Nephron (organoid): Measurements from ENCODE around the gene MCCD1.

Experiments used
- H3K27ac Mint-ChIP-seq, 3 experiments: 2 replicates each; pipeline ENCODE4 v1.8.0; 2020; ENCODE audit warnings: mixed read lengths in 3 of 3, mild to moderate bottlenecking in 2 of 3, moderate library complexity in 1 of 3
- H3K27me3 Mint-ChIP-seq: 2 replicates; pipeline ENCODE4 v1.8.0; 2021; ENCODE audit warnings: low read depth, mild to moderate bottlenecking, moderate library complexity, mixed read lengths
- H3K36me3 Mint-ChIP-seq: 2 replicates; pipeline ENCODE4 v1.8.0; 2020; ENCODE audit warnings: low read depth, mixed read lengths
- H3K4me1 Mint-ChIP-seq: 2 replicates; pipeline ENCODE4 v1.8.0; 2020; ENCODE audit warnings: mixed read lengths
- H3K4me3 Mint-ChIP-seq, 3 experiments: 2 replicates each; pipeline ENCODE4 v1.8.0; 2020; ENCODE audit warnings: mild to moderate bottlenecking in 3 of 3, mixed read lengths in 3 of 3, moderate library complexity in 2 of 3
- H3K9me3 Mint-ChIP-seq: 2 replicates; pipeline ENCODE4 v1.8.0; 2020; ENCODE audit warnings: mixed read lengths
- TF ChIP-seq, protein P1 (sequence below), 3 experiments: fragments of 200-600 bp; sonication (generic); IDR thresholded peaks; one replicate each; pipeline ENCODE4 v1.5.0; 2021; ENCODE audit warnings: antibody characterized with exemption in 3 of 3; ENCODE audit not compliant: unreplicated experiment in 3 of 3

MCCD1 gene

DNA sequence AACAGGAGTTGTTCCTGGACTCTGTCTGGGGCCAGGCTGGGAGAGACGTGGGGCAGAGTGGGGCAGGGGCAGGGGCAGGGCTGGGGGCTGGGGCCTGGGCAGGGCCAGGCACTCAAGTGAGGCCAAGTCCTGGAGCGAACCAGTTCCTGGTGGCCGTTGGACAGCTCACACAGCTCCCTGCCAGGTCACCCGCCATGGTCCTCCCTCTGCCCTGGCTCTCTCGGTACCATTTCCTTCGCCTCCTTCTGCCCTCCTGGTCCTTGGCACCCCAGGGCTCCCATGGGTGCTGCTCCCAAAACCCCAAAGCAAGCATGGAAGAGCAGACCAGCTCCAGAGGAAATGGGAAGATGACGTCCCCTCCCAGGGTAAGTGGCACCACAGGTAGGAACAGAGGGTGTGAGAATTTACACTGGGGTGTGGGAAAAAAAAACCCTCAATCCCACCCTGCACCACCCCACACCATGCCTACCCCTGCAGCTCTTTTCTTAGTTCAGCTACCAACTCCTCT lies at the start of gene MCCD1:
Gene MCCD1 (plus strand): TSS at position 142 of the 508 bp plus-strand sequence. CDS start 53 bp downstream, at position 195.
- Mint-ChIP-seq H3K36me3 (peaks cover 47% of the 10 kb centered on the region), H3K4me1 (peaks cover 12% of the 10 kb centered on the region), H3K27me3 (no peaks in the 10 kb centered on the region), H3K27ac (peak within 1 kb of the TSS in 1 of 3 experiments; percentile 67), H3K4me3 (peak within 1 kb of the TSS in 1 of 3 experiments; percentile 41), H3K9me3 (no peaks in the 10 kb centered on the region)
- TF ChIP-seq, protein P1, sequence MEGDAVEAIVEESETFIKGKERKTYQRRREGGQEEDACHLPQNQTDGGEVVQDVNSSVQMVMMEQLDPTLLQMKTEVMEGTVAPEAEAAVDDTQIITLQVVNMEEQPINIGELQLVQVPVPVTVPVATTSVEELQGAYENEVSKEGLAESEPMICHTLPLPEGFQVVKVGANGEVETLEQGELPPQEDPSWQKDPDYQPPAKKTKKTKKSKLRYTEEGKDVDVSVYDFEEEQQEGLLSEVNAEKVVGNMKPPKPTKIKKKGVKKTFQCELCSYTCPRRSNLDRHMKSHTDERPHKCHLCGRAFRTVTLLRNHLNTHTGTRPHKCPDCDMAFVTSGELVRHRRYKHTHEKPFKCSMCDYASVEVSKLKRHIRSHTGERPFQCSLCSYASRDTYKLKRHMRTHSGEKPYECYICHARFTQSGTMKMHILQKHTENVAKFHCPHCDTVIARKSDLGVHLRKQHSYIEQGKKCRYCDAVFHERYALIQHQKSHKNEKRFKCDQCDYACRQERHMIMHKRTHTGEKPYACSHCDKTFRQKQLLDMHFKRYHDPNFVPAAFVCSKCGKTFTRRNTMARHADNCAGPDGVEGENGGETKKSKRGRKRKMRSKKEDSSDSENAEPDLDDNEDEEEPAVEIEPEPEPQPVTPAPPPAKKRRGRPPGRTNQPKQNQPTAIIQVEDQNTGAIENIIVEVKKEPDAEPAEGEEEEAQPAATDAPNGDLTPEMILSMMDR (IDR thresholded peaks at IDR 0.05; ENCODE audit: unreplicated experiment in 3 of 3) = no peak

DNA sequence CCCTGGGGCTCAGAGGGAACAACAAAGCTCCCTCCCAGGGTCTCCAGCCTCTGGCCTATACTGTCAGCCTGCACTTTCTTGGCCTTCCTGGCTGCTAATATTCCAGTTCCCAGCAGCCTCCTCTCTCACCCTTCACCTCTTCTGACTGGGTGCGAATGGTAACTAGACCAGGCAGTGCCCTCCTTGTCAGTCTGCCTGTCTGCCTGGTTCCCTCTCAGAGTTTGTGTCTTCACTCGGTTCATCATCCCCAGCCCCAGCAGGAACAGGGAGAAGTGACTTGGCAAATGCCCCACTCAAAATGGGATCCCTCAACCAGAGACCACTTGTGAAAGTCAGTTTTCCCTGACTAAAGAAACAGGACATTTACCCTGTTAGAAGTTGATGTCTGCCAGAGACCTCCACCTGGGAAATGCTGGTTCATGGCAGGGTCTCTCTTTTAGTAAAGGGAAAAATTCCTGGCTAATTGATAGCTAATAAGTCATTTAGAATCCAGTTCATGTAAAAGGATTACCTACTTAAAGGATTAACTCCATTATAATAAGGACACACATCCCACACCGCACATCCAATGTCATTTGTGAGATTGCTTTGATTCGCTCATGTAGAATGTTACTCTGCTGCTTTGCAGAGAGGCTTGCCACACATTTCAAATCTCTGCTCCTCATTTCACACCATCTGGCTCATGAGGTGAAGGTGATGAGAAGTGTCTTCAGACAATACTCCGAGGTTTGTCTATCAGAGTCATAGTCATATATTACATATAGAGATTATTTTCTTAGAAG lies 49.4 kb upstream of the MCCD1 start:
- no peak overlapping the region for H3K4me3 Mint-ChIP-seq
- H3K27ac Mint-ChIP-seq = no peak overlapping the region

DNA sequence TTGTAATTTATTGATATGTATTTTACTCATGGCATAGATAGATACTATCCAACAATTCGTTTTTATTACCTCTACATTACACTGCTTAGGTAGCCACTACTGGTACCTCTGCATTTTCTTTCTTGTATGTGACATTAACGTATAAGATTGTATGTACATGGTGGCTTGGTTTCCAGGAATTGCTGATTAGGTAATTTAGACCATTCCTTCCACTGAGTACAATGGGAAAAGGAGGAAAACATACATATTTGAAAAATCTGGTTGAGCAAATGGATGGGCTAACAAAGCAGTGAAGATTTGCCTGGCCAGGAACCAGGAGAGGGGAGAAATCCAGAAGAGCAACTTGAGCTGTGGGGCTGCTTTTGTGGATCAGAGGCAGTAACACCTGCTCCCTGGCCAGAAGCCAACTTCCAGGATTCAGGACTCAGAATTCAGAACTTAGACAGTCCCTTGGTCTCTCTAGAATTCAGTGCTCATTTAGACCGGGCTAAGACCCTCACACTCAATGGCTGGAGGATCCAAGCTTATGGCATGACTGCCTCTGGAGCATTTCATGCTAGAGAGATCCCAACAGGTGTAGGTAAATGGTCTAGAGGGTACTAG lies 48.7 kb upstream of the MCCD1 start:
- peaks cover 30% of the 10 kb centered on the region for H3K27me3 Mint-ChIP-seq
- no peak overlapping the region for H3K27ac Mint-ChIP-seq
- TF ChIP-seq, protein P1 (IDR thresholded peaks at IDR 0.05; ENCODE audit: unreplicated experiment in 3 of 3) = no peak
- H3K9me3 Mint-ChIP-seq = no peaks in the 10 kb centered on the region
- no peaks in the 10 kb centered on the region for H3K4me1 Mint-ChIP-seq
- H3K36me3 Mint-ChIP-seq = no peaks in the 10 kb centered on the region
- H3K4me3 Mint-ChIP-seq = no peak overlapping the region

More for the DNA sequence above, 49.4 kb upstream of the MCCD1 start:
- H3K27me3 Mint-ChIP-seq = peaks cover 30% of the 10 kb centered on the region
- TF ChIP-seq, protein P1 (IDR thresholded peaks at IDR 0.05; ENCODE audit: unreplicated experiment in 3 of 3) = no peak
- H3K9me3 Mint-ChIP-seq = no peaks in the 10 kb centered on the region
- H3K36me3 Mint-ChIP-seq = no peaks in the 10 kb centered on the region
- no peaks in the 10 kb centered on the region for H3K4me1 Mint-ChIP-seq

- Mint-ChIP-seq H3K36me3 (no peaks in the 10 kb centered on the region), H3K4me3 (no peak overlapping the region), H3K9me3 (no peaks in the 10 kb centered on the region), H3K4me1 (no peaks in the 10 kb centered on the region), H3K27me3 (peaks cover 30% of the 10 kb centered on the region), H3K27ac (no peak overlapping the region)
- TF ChIP-seq, protein P1 (IDR thresholded peaks at IDR 0.05; ENCODE audit: unreplicated experiment in 3 of 3) = no peak
Observed at GRCh38 chr6:31480574-31480973, 48.2 kb upstream of the MCCD1 start.

GRCh38 chr6:31483392-31483791 lies 45.4 kb upstream of the MCCD1 start:
- no peak overlapping the region for H3K4me3 Mint-ChIP-seq

More at GRCh38 chr6:31483392-31483791, 45.4 kb upstream of the MCCD1 start:
- Mint-ChIP-seq H3K27me3 (peaks cover 22% of the 10 kb centered on the region), H3K9me3 (no peaks in the 10 kb centered on the region), H3K27ac (no peak overlapping the region), H3K4me1 (no peaks in the 10 kb centered on the region), H3K36me3 (no peaks in the 10 kb centered on the region)
- TF ChIP-seq, protein P1 (IDR thresholded peaks at IDR 0.05; ENCODE audit: unreplicated experiment in 3 of 3) = no peak
